HEK293T (cell line): ENCODE data around the gene PROSER1.

Experiments
- ARNT ChIP-seq: fragments of 450-650 bp; IDR thresholded peaks from 2 replicates; pipeline ENCODE4 v1.6.1; 2017; ENCODE audit warnings: mild to moderate bottlenecking
- BHLHE40 ChIP-seq: fragments of 450-650 bp; IDR thresholded peaks from 2 replicates; pipeline ENCODE4 v1.6.1; 2016; ENCODE audit warnings: mild to moderate bottlenecking, moderate library complexity, borderline replicate concordance
- CTBP1 ChIP-seq: fragments of 450-650 bp; IDR thresholded peaks from 2 replicates; pipeline ENCODE4 v1.6.1; 2016; ENCODE audit warnings: borderline replicate concordance
- ELF4 ChIP-seq: fragments of 450-650 bp; IDR thresholded peaks from 2 replicates; pipeline ENCODE4 v1.6.1; 2017; ENCODE audit warnings: antibody characterized with exemption
- FOXK2 ChIP-seq: fragments of 450-650 bp; IDR thresholded peaks from 2 replicates; pipeline ENCODE4 v1.6.1; 2016; ENCODE audit warnings: mild to moderate bottlenecking
- HDGF ChIP-seq: fragments of 450-650 bp; IDR thresholded peaks from 2 replicates; pipeline ENCODE4 v1.6.1; 2017; ENCODE audit warnings: antibody characterized with exemption, borderline replicate concordance
- L3MBTL2 ChIP-seq: fragments of 450-650 bp; conservative IDR thresholded peaks from 2 replicates; pipeline ENCODE4 v1.6.1; 2016; ENCODE audit warnings: mild to moderate bottlenecking
- SP1 ChIP-seq: fragments of 450-650 bp; IDR thresholded peaks from 2 replicates; pipeline ENCODE4 v1.6.1; 2017
- SUZ12 ChIP-seq: fragments of 450-650 bp; IDR thresholded peaks from 2 replicates; pipeline ENCODE4 v1.6.1; 2016; ENCODE audit warnings: mild to moderate bottlenecking
- TARDBP ChIP-seq: fragments of 450-650 bp; IDR thresholded peaks from 2 replicates; pipeline ENCODE4 v1.6.1; 2016

- no peak for TF ChIP-seq ELF4
- no peak for TF ChIP-seq CTBP1
- TF ChIP-seq SP1, result no peak
- no peak for TF ChIP-seq BHLHE40
- TF ChIP-seq TARDBP, result no peak
- no peak for TF ChIP-seq ARNT
- no peak for TF ChIP-seq SUZ12
- TF ChIP-seq FOXK2, result no peak
- TF ChIP-seq HDGF, result no peak
- TF ChIP-seq L3MBTL2, result no peak
These were observed 57.8 kb downstream of the PROSER1 start for GRCh38 chr13:38979891-38980749.
